ENCODE data around the gene KRT26.

Gene KRT26

GRCh38 chr17:40727447-40728231 is 44.4 kb downstream of the KRT26 start:
- Histone ChIP-seq H4K20me1 (no peaks in the 10 kb centered on the region), H3K9ac (peak overlapping the region; percentile 36 to 80 (median 75); a peak in 21 of 22 replicates), H3K4me3 (peak overlapping the region in 6 of 10 experiments; percentile 10 to 47 (median 35); a peak in 9 of 20 replicates), H3K27me3 (no peaks in the 10 kb centered on the region), H3K4me2 (peak overlapping the region; percentile 35 to 81 (median 69); a peak in 21 of 22 replicates), H3K36me3 (peaks cover 0 to 5% (median 0%) of the 10 kb centered on the region in 11 experiments; a peak in 2 of 22 replicates), H3K4me1 (peaks cover 23 to 49% (median 32%) of the 10 kb centered on the region in 10 experiments), H3K27ac (peak overlapping the region; percentile 23 to 96 (median 91); a peak in 21 of 22 replicates), H3K9me3 (replicated peaks in 1 of 11) (peaks cover 19 to 42% (median 30%) of the 10 kb centered on the region in 11 experiments; a peak in 21 of 22 replicates)
- TF ChIP-seq Cebpa-rat (IDR thresholded peaks at IDR 0.05), result peak in 8 of 11 experiments; percentile 66 to 93 (median 88); a peak in 15 of 22 replicates

GRCh38 chr17:40726919-40727318 is 45.1 kb downstream of the KRT26 start:
- Histone ChIP-seq H3K27me3 (no peaks in the 10 kb centered on the region), H3K4me3 (peak overlapping the region in 1 of 10 experiments; percentile 47; a peak in 1 of 20 replicates), H3K4me1 (peaks cover 23 to 49% (median 33%) of the 10 kb centered on the region in 10 experiments), H3K27ac (peak overlapping the region in 10 of 11 experiments; percentile 64 to 96 (median 91); a peak in 19 of 22 replicates), H4K20me1 (no peaks in the 10 kb centered on the region), H3K9me3 (replicated peaks in 1 of 11) (peaks cover 19 to 42% (median 30%) of the 10 kb centered on the region in 11 experiments; a peak in 21 of 22 replicates), H3K36me3 (peaks cover 0 to 5% (median 0%) of the 10 kb centered on the region in 11 experiments; a peak in 2 of 22 replicates), H3K9ac (peak overlapping the region in 8 of 11 experiments; percentile 68 to 80 (median 76); a peak in 15 of 22 replicates), H3K4me2 (peak overlapping the region; percentile 35 to 81 (median 69); a peak in 21 of 22 replicates)
- TF ChIP-seq Cebpa-rat (IDR thresholded peaks at IDR 0.05), result no peak

DNA sequence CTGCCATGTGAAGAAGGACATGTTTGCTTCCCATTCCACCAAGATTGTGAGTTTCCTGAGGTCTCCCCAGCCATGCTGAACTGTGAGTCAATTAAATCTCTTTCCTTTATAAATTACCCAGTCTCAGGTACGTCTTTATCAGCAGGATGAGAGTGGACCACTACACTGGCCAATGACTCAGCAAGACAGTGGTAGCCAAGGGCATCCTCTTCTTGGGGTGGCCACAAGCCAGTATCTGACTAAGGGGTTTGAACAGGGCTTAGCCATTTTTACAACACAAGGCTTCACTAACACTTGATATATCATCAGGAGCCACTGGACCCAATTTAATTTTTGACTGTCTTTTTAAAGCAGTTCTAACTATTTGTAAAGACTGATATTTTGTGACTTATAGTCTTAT is 47.3 kb downstream of the KRT26 start:
- H3K9ac ChIP-seq, result no peak overlapping the region
- H3K27me3 ChIP-seq, result no peaks in the 10 kb centered on the region
- no peak for TF ChIP-seq Cebpa-rat (IDR thresholded peaks at IDR 0.05)
- H3K4me2 ChIP-seq, result no peak overlapping the region
- H3K9me3 ChIP-seq (replicated peaks in 1 of 11), result peaks cover 19 to 42% (median 30%) of the 10 kb centered on the region in 11 experiments; a peak in 21 of 22 replicates
- no peaks in the 10 kb centered on the region for H4K20me1 ChIP-seq
- peaks cover 0 to 5% (median 0%) of the 10 kb centered on the region in 11 experiments; a peak in 2 of 22 replicates for H3K36me3 ChIP-seq
- H3K4me1 ChIP-seq, result peaks cover 18 to 48% (median 31%) of the 10 kb centered on the region in 10 experiments
- no peak overlapping the region for H3K4me3 ChIP-seq
- H3K27ac ChIP-seq, result no peak overlapping the region; a peak in 1 of 22 replicates

DNA sequence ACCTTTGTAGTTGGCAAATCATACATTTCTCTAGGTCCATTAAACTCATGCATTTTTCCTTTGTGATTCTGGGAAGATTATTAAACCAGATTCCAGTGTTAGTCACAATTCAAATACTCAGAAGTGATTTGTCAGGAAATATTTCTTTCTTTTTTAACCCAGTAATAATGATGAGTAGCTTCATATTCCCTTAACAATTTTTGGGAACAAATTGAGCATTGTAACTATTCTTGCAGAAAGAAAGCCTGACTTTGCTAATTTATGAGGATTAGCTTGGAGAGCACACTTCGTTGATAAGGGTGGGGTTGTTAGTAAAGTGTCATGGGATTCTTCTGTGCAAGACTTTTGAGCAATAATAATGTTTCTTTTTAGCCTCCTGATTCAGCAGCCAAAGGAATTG is 49.8 kb downstream of the KRT26 start:
- Histone ChIP-seq H3K36me3 (peaks cover 0 to 5% (median 0%) of the 10 kb centered on the region in 11 experiments; a peak in 2 of 22 replicates), H3K9ac (no peak overlapping the region), H3K27me3 (no peaks in the 10 kb centered on the region), H3K4me2 (peak overlapping the region in 2 of 11 experiments; percentile 37 to 40; a peak in 3 of 22 replicates), H3K9me3 (replicated peaks in 1 of 11) (peaks cover 19 to 39% (median 30%) of the 10 kb centered on the region in 11 experiments; a peak in 21 of 22 replicates), H3K27ac (no peak overlapping the region), H4K20me1 (no peaks in the 10 kb centered on the region), H3K4me3 (no peak overlapping the region), H3K4me1 (peaks cover 8 to 31% (median 12%) of the 10 kb centered on the region in 10 experiments)
- TF ChIP-seq Cebpa-rat (IDR thresholded peaks at IDR 0.05), result no peak

DNA sequence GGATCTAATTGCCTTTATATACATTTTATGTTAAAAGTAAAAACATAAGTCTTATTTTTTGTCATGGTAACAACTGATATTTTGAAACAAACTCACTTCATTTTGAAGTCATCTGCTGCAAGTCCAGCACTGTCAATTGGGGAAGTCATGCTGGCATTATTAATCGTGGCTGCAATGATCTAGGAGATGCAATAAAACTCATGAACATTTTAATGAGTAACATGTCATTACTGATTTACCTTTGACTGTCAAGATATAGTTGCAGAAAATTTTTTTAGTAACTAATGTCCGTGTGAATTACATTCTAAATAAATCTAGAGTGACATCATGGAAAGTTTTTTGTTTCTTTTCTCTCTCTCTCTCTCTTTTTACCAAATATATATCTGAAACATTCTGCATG is 51.1 kb downstream of the KRT26 start:
- Histone ChIP-seq H3K9ac (no peak overlapping the region), H3K4me3 (no peak overlapping the region), H4K20me1 (no peaks in the 10 kb centered on the region), H3K36me3 (peaks cover 0 to 5% (median 0%) of the 10 kb centered on the region in 11 experiments; a peak in 2 of 22 replicates), H3K27me3 (no peaks in the 10 kb centered on the region), H3K27ac (no peak overlapping the region), H3K9me3 (replicated peaks in 1 of 11) (peaks cover 14 to 39% (median 27%) of the 10 kb centered on the region in 11 experiments; a peak in 21 of 22 replicates), H3K4me2 (no peak overlapping the region), H3K4me1 (peaks cover 0 to 20% (median 0%) of the 10 kb centered on the region in 10 experiments; a peak in 3 of 20 replicates)
- TF ChIP-seq Cebpa-rat (IDR thresholded peaks at IDR 0.05), result no peak

DNA sequence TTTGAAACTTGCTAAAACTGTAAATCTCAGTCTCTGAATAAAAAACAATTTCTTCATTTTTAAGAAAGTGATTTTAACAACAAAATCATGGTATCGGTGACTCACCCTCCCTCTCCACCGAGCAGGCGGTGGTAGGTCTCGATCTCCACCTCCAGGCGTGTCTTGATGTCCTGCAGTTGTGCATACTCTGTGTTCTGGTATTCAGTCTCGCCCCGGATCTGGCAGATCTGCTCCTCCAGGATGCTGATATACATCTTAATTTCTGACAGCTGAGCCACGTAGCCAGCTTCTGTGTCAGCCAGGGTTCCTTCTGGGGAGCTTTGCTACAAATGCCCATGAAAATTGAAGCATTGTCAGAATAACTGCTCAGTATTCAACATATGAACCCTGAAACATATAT is 53.1 kb downstream of the KRT26 start:
- H3K36me3 ChIP-seq, result no peaks in the 10 kb centered on the region; a peak in 1 of 22 replicates
- peaks cover 0 to 20% (median 0%) of the 10 kb centered on the region in 10 experiments; a peak in 2 of 20 replicates for H3K4me1 ChIP-seq
- H3K27me3 ChIP-seq, result no peaks in the 10 kb centered on the region
- peaks cover 0 to 24% (median 11%) of the 10 kb centered on the region in 11 experiments; a peak in 17 of 22 replicates for H3K9me3 ChIP-seq (replicated peaks in 1 of 11)
- no peak overlapping the region for H3K9ac ChIP-seq
- TF ChIP-seq Cebpa-rat (IDR thresholded peaks at IDR 0.05), result no peak
- no peak overlapping the region for H3K4me3 ChIP-seq
- H4K20me1 ChIP-seq, result no peaks in the 10 kb centered on the region
- no peak overlapping the region for H3K4me2 ChIP-seq
- no peak overlapping the region for H3K27ac ChIP-seq

DNA sequence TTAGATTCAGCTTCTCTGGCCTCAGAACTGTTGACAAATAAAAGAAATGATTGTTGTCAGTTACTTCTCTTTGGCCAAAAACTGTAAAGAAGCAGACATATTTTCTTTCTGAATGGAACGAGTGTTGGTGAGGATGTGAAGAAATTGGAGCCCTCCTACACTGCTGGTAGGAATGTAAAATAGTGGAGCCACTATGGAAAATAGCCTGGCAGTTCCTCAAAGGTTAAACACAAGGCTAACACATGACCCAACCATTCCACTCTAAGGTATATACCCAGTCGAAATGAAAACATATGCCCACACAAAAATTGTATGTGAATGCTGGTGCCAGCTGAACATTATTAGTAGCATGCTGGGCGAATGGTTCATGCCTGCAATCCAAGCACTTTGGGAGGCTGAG is 54.2 kb downstream of the KRT26 start:
- Histone ChIP-seq H3K4me2 (no peak overlapping the region), H3K4me3 (no peak overlapping the region), H3K9me3 (replicated peaks in 1 of 11) (peaks cover 0 to 19% (median 3%) of the 10 kb centered on the region in 11 experiments; a peak in 7 of 22 replicates), H3K27ac (no peak overlapping the region), H3K36me3 (no peaks in the 10 kb centered on the region), H3K4me1 (peaks cover 0 to 17% (median 0%) of the 10 kb centered on the region in 10 experiments; a peak in 2 of 20 replicates), H3K27me3 (no peaks in the 10 kb centered on the region), H4K20me1 (no peaks in the 10 kb centered on the region), H3K9ac (no peak overlapping the region)
- no peak for TF ChIP-seq Cebpa-rat (IDR thresholded peaks at IDR 0.05)
